ENCODE results near the gene ZNF75A.

ZNF75A gene

DNA sequence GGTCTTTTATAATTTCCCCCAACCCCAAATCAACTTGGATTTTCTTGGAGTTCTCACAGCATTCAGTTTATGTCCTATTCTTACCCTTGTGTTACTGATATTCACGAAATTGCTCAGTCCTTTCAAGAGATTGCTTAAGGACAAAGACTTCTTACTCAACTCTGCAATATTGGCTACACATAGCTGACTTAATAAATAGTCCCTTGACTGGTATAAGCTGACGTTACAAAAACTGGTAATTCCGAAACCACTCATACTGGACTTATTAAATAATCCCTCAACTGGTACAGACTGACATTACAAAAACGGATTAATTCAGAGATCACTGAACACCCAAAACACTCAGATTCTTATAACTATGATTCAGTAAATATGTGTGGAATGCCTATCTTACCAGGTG is 927 bp upstream of the ZNF75A start (continued):
- no peak for TF ChIP-seq MZF1 (tag by site-specific recombination; IDR thresholded peaks at IDR 0.05; ENCODE audit: borderline replicate concordance)
- TF ChIP-seq KLF8 (tag by site-specific recombination; IDR thresholded peaks at IDR 0.05) = no peak
- TF ChIP-seq ZNF621 (tag by site-specific recombination; IDR thresholded peaks at IDR 0.05) = no peak
- TF ChIP-seq ZNF423 (tag by site-specific recombination; IDR thresholded peaks at IDR 0.05) = no peak
- TF ChIP-seq ZNF311 (tag by site-specific recombination; IDR thresholded peaks at IDR 0.05; ENCODE audit: borderline replicate concordance) = no peak
- no peak for TF ChIP-seq ZNF600 (tag by site-specific recombination; IDR thresholded peaks at IDR 0.05)

DNA sequence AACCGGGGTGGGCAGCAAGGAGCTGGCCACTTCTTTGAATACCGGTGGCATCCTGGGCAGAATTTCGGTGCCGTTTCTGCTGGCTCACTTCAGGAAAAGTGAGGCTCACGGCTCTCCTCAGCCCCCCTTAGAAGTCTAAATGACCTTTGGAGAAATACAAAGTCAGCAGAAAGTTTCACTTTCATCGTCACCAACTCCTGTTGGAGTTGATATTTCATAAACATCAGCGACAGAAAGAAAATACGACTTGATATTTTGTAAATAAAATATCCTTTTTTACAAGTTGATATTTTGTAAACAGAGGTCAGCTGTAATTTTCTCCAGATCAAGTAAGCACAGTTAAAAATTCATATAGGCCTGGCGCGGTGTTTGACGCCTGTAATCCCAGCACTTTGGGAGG is 781 bp downstream of the ZNF75A start:
- ChIA-PET POLR2A (interaction anchor here (0.9 to 3.4 kb wide), 3 partner anchors 9 to 138 kb away, joined by 3 to 21 read pairs (median 4); partner anchors contain the start of gene ZNF263), CTCF (no interaction called here)
- peaks cover 20 to 42% of the 10 kb centered on the region in 2 experiments; a peak in 2 of 3 replicates for H3K36me3 ChIP-seq (ENCODE audit: control insufficient read depth in 2 of 2, insufficient read depth in 1 of 2, low read length in 2 of 2)
- no peaks in the 10 kb centered on the region for H3K4me1 ChIP-seq (ENCODE audit: control insufficient read depth, insufficient read depth, low read length)
- H3K9me3 ChIP-seq (ENCODE audit: control insufficient read depth, insufficient read depth, low read depth, low read length) = no peaks in the 10 kb centered on the region; the same call in 1 of the 2 replicates
- TF ChIP-seq ZNF24 (tag by site-specific recombination; IDR thresholded peaks at IDR 0.05) = no peak
- TF ChIP-seq, protein P1, sequence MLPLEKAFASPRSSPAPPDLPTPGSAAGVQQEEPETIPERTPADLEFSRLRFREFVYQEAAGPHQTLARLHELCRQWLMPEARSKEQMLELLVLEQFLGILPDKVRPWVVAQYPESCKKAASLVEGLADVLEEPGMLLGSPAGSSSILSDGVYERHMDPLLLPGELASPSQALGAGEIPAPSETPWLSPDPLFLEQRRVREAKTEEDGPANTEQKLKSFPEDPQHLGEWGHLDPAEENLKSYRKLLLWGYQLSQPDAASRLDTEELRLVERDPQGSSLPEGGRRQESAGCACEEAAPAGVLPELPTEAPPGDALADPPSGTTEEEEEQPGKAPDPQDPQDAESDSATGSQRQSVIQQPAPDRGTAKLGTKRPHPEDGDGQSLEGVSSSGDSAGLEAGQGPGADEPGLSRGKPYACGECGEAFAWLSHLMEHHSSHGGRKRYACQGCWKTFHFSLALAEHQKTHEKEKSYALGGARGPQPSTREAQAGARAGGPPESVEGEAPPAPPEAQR (tag by site-specific recombination; IDR thresholded peaks at IDR 0.05) = no peak
- TF ChIP-seq ZFP41 (tag by site-specific recombination; IDR thresholded peaks at IDR 0.05; ENCODE audit: borderline replicate concordance) = no peak
- TF ChIP-seq GFI1B (tag by site-specific recombination; IDR thresholded peaks at IDR 0.05) = no peak
- H3K27ac ChIP-seq (ENCODE audit: extremely low read depth, low read depth, low read length) = peak overlapping the region; percentile 64; the same call in 1 of the 2 replicates
- H3K4me3 ChIP-seq (ENCODE audit: low read depth, low read length) = peak overlapping the region; percentile 77

DNA sequence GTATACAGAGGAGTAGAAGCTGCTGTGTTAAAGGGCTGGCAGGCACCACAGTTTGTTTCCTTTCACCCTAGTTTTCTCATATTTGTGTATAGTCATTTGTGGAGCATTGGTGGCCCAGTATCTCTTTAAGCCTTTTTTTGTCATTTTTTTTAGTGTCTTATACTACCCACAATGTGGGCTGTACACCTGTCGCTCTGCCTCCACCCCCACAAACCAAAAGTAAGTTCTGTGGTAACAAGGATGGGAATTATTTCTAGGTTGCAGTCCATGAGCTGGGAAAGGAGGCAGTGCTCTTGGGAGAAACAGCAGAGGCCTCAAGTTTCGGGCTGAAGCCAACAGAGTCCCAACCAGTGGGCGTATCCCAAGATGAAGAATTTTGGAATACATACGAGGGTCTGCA is 6.2 kb downstream of the ZNF75A start:
- no peak for TF ChIP-seq ZNF792 (tag by site-specific recombination; IDR thresholded peaks at IDR 0.05)
- no peak for TF ChIP-seq ZNF341 (tag by site-specific recombination; IDR thresholded peaks at IDR 0.05; ENCODE audit: low read depth)
- 0 out of 2 replicates have a peak, but pooled peaks have one; percentile 34 for TF ChIP-seq SCRT1 (tag by site-specific recombination; IDR thresholded peaks at IDR 0.05; ENCODE audit: borderline replicate concordance)
- TF ChIP-seq SCRT2 (tag by site-specific recombination; IDR thresholded peaks at IDR 0.05) = peak; percentile 77
- POLR2A ChIA-PET = interaction anchor here (0.5 to 0.8 kb wide), 2 partner anchors 76 to 89 kb away, joined by 3 read pairs; partner anchors contain the start of genes ZNF174 and ZSCAN32
- Histone ChIP-seq H3K4me1 (ENCODE audit: control insufficient read depth, insufficient read depth, low read length) (no peaks in the 10 kb centered on the region), H3K27ac (ENCODE audit: extremely low read depth, low read depth, low read length) (no peak overlapping the region), H3K36me3 (ENCODE audit: control insufficient read depth in 2 of 2, insufficient read depth in 1 of 2, low read length in 2 of 2) (peaks cover 20 to 86% of the 10 kb centered on the region in 2 experiments; a peak in 2 of 3 replicates), H3K9me3 (ENCODE audit: control insufficient read depth, insufficient read depth, low read depth, low read length) (peaks cover 2% of the 10 kb centered on the region), H3K4me3 (ENCODE audit: low read depth, low read length) (no peak overlapping the region)
- CTCF ChIA-PET = no interaction called here

DNA sequence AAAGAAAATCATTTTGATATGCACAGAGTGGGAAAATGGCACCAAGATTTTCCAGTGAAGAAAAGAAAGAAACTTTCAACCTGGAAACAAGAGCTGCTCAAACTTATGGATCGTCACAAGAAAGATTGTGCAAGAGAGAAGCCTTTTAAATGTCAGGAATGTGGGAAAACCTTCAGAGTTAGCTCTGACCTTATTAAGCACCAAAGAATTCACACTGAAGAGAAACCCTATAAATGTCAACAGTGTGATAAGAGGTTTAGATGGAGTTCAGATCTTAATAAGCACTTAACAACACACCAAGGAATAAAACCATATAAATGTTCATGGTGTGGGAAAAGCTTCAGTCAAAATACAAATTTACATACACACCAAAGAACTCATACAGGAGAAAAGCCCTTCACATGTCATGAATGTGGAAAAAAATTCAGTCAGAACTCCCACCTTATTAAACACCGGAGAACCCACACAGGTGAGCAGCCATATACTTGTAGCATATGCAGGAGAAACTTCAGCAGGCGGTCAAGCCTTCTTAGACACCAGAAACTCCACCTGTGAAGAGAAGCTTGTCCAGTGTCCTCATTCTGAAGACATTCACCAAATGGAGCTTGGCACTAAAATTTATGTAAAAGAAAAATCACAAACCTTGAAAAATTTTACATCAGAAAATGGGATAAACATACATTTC is 12.2 kb downstream of the ZNF75A start:
- ChIA-PET CTCF (no interaction called here), POLR2A (no interaction called here)
- Histone ChIP-seq H3K27ac (ENCODE audit: extremely low read depth, low read depth, low read length) (no peak overlapping the region), H3K4me1 (ENCODE audit: control insufficient read depth, insufficient read depth, low read length) (no peaks in the 10 kb centered on the region), H3K4me3 (ENCODE audit: low read depth, low read length) (no peak overlapping the region), H3K9me3 (ENCODE audit: control insufficient read depth, insufficient read depth, low read depth, low read length) (no peaks in the 10 kb centered on the region; the same call in none of the 2 replicates), H3K36me3 (ENCODE audit: control insufficient read depth in 2 of 2, insufficient read depth in 1 of 2, low read length in 2 of 2) (peaks cover 0 to 62% of the 10 kb centered on the region in 2 experiments; a peak in 2 of 3 replicates)
- TF ChIP-seq ZNF785 (tag by site-specific recombination; IDR thresholded peaks at IDR 0.05) (no peak), YY1 (tag by site-specific recombination; IDR thresholded peaks at IDR 0.05) (no peak), ZNF2 (tag by site-specific recombination; IDR thresholded peaks at IDR 0.05) (peak; percentile 68; the same call in 1 of the 2 replicates), GLI4 (tag by site-specific recombination; IDR thresholded peaks at IDR 0.05) (no peak), MZF1 (tag by site-specific recombination; IDR thresholded peaks at IDR 0.05; ENCODE audit: borderline replicate concordance) (no peak), ZBTB21 (tag by site-specific recombination; IDR thresholded peaks at IDR 0.05) (no peak), ZNF837 (tag by site-specific recombination; IDR thresholded peaks at IDR 0.05) (no peak)
- TF ChIP-seq, protein P2, sequence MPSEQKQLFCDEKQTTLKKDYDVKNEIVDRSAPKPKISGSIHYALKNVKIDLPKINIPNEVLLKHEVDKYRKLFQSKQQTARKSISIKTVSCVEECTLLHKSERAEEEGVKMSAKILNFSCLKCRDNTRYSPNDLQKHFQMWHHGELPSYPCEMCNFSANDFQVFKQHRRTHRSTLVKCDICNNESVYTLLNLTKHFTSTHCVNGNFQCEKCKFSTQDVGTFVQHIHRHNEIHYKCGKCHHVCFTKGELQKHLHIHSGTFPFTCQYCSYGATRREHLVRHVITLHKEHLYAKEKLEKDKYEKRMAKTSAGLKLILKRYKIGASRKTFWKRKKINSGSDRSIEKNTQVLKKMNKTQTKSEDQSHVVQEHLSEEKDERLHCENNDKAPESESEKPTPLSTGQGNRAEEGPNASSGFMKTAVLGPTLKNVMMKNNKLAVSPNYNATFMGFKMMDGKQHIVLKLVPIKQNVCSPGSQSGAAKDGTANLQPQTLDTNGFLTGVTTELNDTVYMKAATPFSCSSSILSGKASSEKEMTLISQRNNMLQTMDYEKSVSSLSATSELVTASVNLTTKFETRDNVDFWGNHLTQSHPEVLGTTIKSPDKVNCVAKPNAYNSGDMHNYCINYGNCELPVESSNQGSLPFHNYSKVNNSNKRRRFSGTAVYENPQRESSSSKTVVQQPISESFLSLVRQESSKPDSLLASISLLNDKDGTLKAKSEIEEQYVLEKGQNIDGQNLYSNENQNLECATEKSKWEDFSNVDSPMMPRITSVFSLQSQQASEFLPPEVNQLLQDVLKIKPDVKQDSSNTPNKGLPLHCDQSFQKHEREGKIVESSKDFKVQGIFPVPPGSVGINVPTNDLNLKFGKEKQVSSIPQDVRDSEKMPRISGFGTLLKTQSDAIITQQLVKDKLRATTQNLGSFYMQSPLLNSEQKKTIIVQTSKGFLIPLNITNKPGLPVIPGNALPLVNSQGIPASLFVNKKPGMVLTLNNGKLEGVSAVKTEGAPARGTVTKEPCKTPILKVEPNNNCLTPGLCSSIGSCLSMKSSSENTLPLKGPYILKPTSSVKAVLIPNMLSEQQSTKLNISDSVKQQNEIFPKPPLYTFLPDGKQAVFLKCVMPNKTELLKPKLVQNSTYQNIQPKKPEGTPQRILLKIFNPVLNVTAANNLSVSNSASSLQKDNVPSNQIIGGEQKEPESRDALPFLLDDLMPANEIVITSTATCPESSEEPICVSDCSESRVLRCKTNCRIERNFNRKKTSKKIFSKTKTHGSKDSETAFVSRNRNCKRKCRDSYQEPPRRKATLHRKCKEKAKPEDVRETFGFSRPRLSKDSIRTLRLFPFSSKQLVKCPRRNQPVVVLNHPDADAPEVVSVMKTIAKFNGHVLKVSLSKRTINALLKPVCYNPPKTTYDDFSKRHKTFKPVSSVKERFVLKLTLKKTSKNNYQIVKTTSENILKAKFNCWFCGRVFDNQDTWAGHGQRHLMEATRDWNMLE (tag by site-specific recombination; conservative IDR thresholded peaks at IDR 0.05; ENCODE audit: low read depth) = peak; percentile 71
- TF ChIP-seq, protein P3, sequence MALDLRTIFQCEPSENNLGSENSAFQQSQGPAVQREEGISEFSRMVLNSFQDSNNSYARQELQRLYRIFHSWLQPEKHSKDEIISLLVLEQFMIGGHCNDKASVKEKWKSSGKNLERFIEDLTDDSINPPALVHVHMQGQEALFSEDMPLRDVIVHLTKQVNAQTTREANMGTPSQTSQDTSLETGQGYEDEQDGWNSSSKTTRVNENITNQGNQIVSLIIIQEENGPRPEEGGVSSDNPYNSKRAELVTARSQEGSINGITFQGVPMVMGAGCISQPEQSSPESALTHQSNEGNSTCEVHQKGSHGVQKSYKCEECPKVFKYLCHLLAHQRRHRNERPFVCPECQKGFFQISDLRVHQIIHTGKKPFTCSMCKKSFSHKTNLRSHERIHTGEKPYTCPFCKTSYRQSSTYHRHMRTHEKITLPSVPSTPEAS (tag by site-specific recombination; IDR thresholded peaks at IDR 0.05) = no peak

Data from HEK293 (cell line).